GM12878 (cell line): ENCODE measurements around the gene REV1. TPM values are rescaled to one million over a fixed set of nuclear protein-coding genes. Genes with fewer than 3 reads are reported as not detected.

Experiments used
- ATAC-seq: fragments of 200-7000 bp; cut with Tn5 transposase; 3 replicates; pipeline ENCODE4 v1.9.1; 2020; ENCODE audit warnings: mild to moderate bottlenecking, moderate library complexity
- BruUV-seq: library from RNA; stranded (reverse); fragments of 400-500 nt; replicated peaks from 2 replicates; lab custom pipeline; 2021; lab: Mats Ljungman, UMichigan
- CTCF ChIA-PET: fragments of 300-600 bp; sonication (Branson Sonifier 250); formaldehyde crosslinking; extraction: SDS; loops from one replicate; lab custom pipeline; 2021; ENCODE audit warnings: inconsistent platforms; lab: Yijun Ruan, JAX
- POLR2A ChIA-PET: fragments of 350-600 bp; formaldehyde crosslinking; extraction: SDS; loops from one replicate; lab custom pipeline; 2021; ENCODE audit warnings: inconsistent platforms; lab: Charles Lee
- RAD21 ChIA-PET: fragments of 300-600 bp; sonication (Branson Sonifier 250); formaldehyde crosslinking; loops from one replicate; lab custom pipeline; 2023; ENCODE audit warnings: antibody characterized with exemption; ENCODE audit not compliant: unreplicated experiment; lab: Charles Lee
- SMC1A ChIA-PET: fragments of 300-600 bp; sonication (Branson Sonifier 250); formaldehyde crosslinking; loops from one replicate; lab custom pipeline; 2023; ENCODE audit not compliant: unreplicated experiment, uncharacterized antibody; lab: Charles Lee
- DNase-seq: peaks from one replicate; pipeline ENCODE4 v3.0.0-alpha.2; 2011; ENCODE audit warnings: low read depth, low spot score
- FAIRE-seq: peaks from 3 replicates; lab custom pipeline; 2011; peaks lifted over from hg19 to GRCh38; lab: Jason Lieb, UNC
- H2AFZ ChIP-seq: 2 replicates; pipeline ENCODE4 v1.6.0; 2011; ENCODE audit warnings: low read depth, low read length, control low read depth; ENCODE audit not compliant: control insufficient read depth
- H3K27ac ChIP-seq: 2 replicates; pipeline ENCODE4 v1.5.1; 2011; ENCODE audit warnings: control low read depth; ENCODE audit not compliant: control insufficient read depth, insufficient read depth
- H3K27me3 ChIP-seq, 2 experiments: replicated peaks in 1 of 2; 2 replicates each; pipeline versions ENCODE4 v1.6.0 to v1.6.1; 2011; ENCODE audit warnings: low read length in 1 of 2; ENCODE audit not compliant: control insufficient read depth in 2 of 2, insufficient read depth in 2 of 2
- H3K36me3 ChIP-seq, 2 experiments: 2 replicates each; pipeline ENCODE4 v1.5.1; 2011; ENCODE audit warnings: low read length in 1 of 2; ENCODE audit not compliant: control insufficient read depth in 2 of 2, insufficient read depth in 2 of 2
- H3K4me1 ChIP-seq: 2 replicates; pipeline ENCODE4 v1.6.1; 2011; ENCODE audit warnings: mild to moderate bottlenecking, low read length, moderate library complexity, mixed read lengths; ENCODE audit not compliant: control insufficient read depth, insufficient read depth
- H3K4me2 ChIP-seq: 2 replicates; pipeline ENCODE4 v1.6.0; 2011; ENCODE audit warnings: control low read depth; ENCODE audit not compliant: control insufficient read depth, insufficient read depth
- H3K4me3 ChIP-seq: fragments of 200-600 bp; sonication (generic); 2 replicates; pipeline ENCODE4 v1.5.1; 2016
- H3K79me2 ChIP-seq: 2 replicates; pipeline ENCODE4 v1.6.0; 2011; ENCODE audit warnings: low read length; ENCODE audit not compliant: control insufficient read depth, insufficient read depth
- H3K9ac ChIP-seq: 2 replicates; pipeline ENCODE4 v1.8.0; 2011; ENCODE audit warnings: low read length, control low read depth, mixed read lengths; ENCODE audit not compliant: control insufficient read depth, insufficient read depth
- H3K9me3 ChIP-seq: replicated peaks from 3 replicates; pipeline ENCODE4 v1.5.1; 2011; ENCODE audit warnings: mild to moderate bottlenecking, low read length; ENCODE audit not compliant: control insufficient read depth, insufficient read depth
- H4K20me1 ChIP-seq: 2 replicates; pipeline ENCODE4 v1.6.0; 2011; ENCODE audit not compliant: control insufficient read depth, insufficient read depth
- CBX5 ChIP-seq: sonication (generic); IDR thresholded peaks from 2 replicates; pipeline ENCODE4 v1.6.1; 2016; ENCODE audit warnings: low read depth, moderate library complexity, mild to moderate bottlenecking, inconsistent platforms
- IRF4 ChIP-seq: IDR thresholded peaks from 2 replicates; pipeline ENCODE4 v1.6.1; 2011; ENCODE audit warnings: low read depth, low read length
- SMC3 ChIP-seq: IDR thresholded peaks from 2 replicates; pipeline ENCODE4 v1.6.1; 2011; ENCODE audit warnings: low read length, improper control_type of control experiment, borderline replicate concordance
- ZBTB33 ChIP-seq: fragments of 450-650 bp; IDR thresholded peaks from 2 replicates; pipeline ENCODE4 v1.6.1; 2017; ENCODE audit warnings: mild to moderate bottlenecking
- WGBS: methylation state at CpG from one replicate; pipeline ENCODE4 v1.1.6; 2016; ENCODE audit warnings: low lambda C conversion rate; ENCODE audit not compliant: insufficient replicate concordance, insufficient coverage; ENCODE audit errors: missing lambda C conversion rate; 5-methylcytosine and 5-hydroxymethylcytosine counted together
- in situ Hi-C: fragments of 300-500 bp; cut with MboI; formaldehyde crosslinking; loops from 9 replicates; pipeline ENCODE4 v1.14.3; 2018; ENCODE audit warnings: mixed read lengths
- intact Hi-C: fragments of 100-400 bp; cut with micrococcal nuclease; formaldehyde crosslinking; loops from one replicate; pipeline ENCODE4 v1.14.2; 2022; ENCODE audit not compliant: unreplicated experiment
- polyA plus RNA-seq, 11 experiments: library from polyadenylated mRNA; depleted of rRNA in 4 of 11; unstranded in 6 of 11; stranded (reverse) in 5 of 11; fragments of >200 nt; fragmentation: Nextera tagmentation in 4 of 11; fragmentation: Illumina TruSeq in 1 of 11; extraction: Ambion mirVana in 4 of 11; extraction: Trizol in 1 of 11; gene quantifications; 1 replicate in 1 of 11; 2 replicates in 10 of 11; pipeline versions ENCODE4 v1.2.1 to v1.2.3, GENCODE V29; 2011 to 2016; ENCODE audit warnings: inconsistent platforms in 2 of 11, missing spikeins in 2 of 11, low read depth in 1 of 11
- total RNA-seq, 4 experiments: library from RNA; depleted of rRNA in 3 of 4; stranded (reverse); fragments of >200 nt in 3 of 4; fragmentation: Illumina TruSeq in 1 of 4; extraction: Trizol in 1 of 4; gene quantifications; 2 replicates each; pipeline versions ENCODE4 v1.2.1 to v1.2.3, GENCODE V29; 2013 to 2021

Gene REV1
- total and polyA plus RNA-seq, 10 of the 15 experiments (the other 5 are each of a cell fraction or from before 2014, with no cell fraction given): 11.3 to 46.8 (median 29.0) TPM

DNA sequence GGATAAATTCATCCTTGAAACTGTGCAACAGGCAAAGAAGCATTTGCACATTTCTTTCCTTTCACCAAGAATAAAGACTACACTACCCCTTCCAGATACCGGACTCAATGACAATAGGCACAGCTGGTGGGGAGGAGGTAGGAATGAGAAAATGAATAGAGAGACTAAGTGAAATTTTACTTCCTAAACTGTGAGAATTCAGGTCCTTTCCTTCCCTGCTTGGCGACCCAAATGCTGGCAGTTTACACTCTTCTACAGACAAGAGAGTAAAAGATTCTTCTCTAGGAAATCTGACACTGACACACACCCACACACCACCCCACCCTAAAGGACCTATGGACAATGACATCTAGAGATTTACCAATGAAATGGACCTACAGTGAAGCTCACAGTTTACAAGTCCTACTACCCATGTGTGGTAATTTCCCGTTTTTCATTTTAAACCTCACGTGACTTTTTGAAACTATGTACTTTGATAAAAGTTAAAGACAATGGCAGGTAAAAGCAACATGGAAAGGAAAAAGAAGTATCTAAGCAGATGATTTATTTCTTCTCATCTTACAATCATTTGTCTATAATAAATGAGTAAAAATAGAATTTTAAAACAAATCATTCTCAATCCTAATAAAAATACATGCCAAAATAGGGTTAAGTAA is 27.9 kb downstream of the REV1 start:
- WGBS: 99% methylated on average over 4 of the region's 4 CpGs
- no peak for ATAC-seq
- H3K9me3 ChIP-seq: peaks cover 5% of the 10 kb centered on the region; the same call in 2 of the 3 replicates
- no peaks in the 10 kb centered on the region for H4K20me1 ChIP-seq
- TF ChIP-seq CBX5 (0 out of 2 replicates have a peak, but pooled peaks have one; percentile 60), SMC3 (no peak), IRF4 (no peak), ZBTB33 (no peak)
- TF ChIP-seq, all 136 proteins: peak for 1
- RAD21 ChIA-PET: interaction anchor here (0.9 kb wide), 1 partner anchor 21 kb away, joined by 3 read pairs; no protein-coding TSS in a partner anchor
- Histone ChIP-seq H3K79me2 (peaks cover 2% of the 10 kb centered on the region), H3K27ac (no peak overlapping the region), H3K4me3 (no peak overlapping the region), H3K36me3 (peaks cover 3 to 26% of the 10 kb centered on the region in 2 experiments), H2AFZ (no peak overlapping the region), H3K4me2 (no peak overlapping the region), H3K9ac (no peak overlapping the region), H3K27me3 (no peaks in the 10 kb centered on the region), H3K4me1 (no peaks in the 10 kb centered on the region)
- intact Hi-C loops: no loop called here
- BruUV-seq: TSS peak; percentile 37
- FAIRE-seq (no peak), DNase-seq (no peak)
- POLR2A ChIA-PET: no interaction called here
- in situ Hi-C loops: no loop called here
- SMC1A ChIA-PET: interaction anchor here (0.5 to 1.5 kb wide), 4 partner anchors 11 to 895 kb away, joined by 3 to 5 read pairs (median 3); no protein-coding TSS in a partner anchor
- CTCF ChIA-PET: interaction anchor here (0.6 to 1.3 kb wide), 3 partner anchors 10 to 29 kb away, joined by 3 to 5 read pairs (median 3); no protein-coding TSS in a partner anchor
